Iris pigment epithelial cell (primary cell): ENCODE measurements around the gene SH3PXD2B.
"Not testable (repeated sequence)": the region's sequence is repeated elsewhere in the genome, so short reads cannot be mapped to it uniquely, and the experiment has no call there.

Experiments
- DNase-seq: peaks from one replicate; pipeline ENCODE4 v3.0.0-alpha.2; 2011; ENCODE audit warnings: low read depth

The SH3PXD2B gene

GRCh38 chr5:172339264-172340180 lies 114.8 kb downstream of the SH3PXD2B start:
- DNase-seq: no peak

- DNase-seq: no peak
Measured at GRCh38 chr5:172336676-172337285, 117.5 kb downstream of the SH3PXD2B start.

GRCh38 chr5:172336264-172336663 lies 118.1 kb downstream of the SH3PXD2B start:
- no peak for DNase-seq

- no peak for DNase-seq
Measured at GRCh38 chr5:172335721-172336120, 118.6 kb downstream of the SH3PXD2B start.

DNA sequence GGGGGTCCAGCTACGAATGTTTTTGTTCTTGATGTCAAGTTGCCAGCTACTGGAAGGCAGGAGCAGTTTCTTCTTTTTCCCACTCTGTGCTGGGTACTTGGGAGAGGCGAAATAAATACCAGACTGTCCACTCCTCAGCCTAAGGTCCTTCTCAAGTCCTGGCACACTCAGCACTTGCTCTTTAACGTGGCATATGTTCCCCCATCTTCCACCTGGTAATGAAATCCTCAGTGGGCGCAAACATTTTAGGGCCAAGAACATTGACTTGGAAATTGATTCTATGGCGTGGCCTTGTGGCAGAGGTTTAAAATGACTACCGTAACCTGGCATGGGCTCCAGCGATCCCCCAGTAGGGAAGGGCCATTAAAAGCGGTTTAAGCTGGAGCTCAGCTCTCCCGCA lies 119.7 kb downstream of the SH3PXD2B start:
- DNase-seq: no peak

GRCh38 chr5:172334196-172334595 lies 120.1 kb downstream of the SH3PXD2B start:
- no peak for DNase-seq

DNA sequence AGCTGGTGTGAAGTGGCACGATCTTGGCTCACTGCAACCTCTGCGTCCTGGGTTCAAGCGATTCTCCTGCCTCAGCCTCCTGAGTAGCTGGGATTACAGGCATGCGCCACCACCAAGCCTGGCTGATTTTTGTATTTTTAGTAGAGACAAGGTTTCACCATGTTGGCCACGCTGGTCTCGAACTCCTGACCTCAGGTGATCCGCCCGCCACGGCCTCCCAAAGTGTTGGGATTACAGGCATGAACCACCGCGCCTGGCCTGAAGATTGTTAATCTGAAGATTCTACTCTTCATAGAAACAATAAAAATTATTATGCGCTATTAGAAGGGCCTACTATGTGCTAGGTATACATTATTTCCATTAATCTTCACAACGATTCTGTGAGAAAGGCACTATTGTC lies 127.4 kb downstream of the SH3PXD2B start:
- DNase-seq: not testable (repeated sequence)

GRCh38 chr5:172325452-172325851 lies 128.9 kb downstream of the SH3PXD2B start:
- no peak for DNase-seq

- DNase-seq: no peak
Measured at GRCh38 chr5:172322028-172322965, 132.0 kb downstream of the SH3PXD2B start.

DNA sequence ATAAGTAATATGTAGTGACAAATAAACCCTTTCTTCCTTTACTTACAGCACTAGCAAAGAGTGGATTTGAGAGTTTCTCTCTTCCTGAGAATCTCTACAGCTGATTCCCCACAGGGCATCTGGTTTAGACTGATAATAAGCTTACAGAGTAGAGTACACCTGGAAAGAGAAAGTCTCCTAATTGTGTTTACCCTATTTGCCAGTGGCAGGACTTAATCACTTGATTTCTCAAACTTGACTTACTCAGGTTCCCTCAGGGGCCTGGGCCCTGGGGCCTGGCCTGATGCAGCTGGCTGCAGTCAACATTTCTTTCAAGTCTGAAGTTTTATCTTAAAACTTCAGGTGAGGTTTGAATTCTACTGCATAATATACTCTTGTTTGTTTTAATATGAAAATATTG lies 132.7 kb downstream of the SH3PXD2B start:
- DNase-seq: no peak

GRCh38 chr5:172319708-172320441 lies 134.4 kb downstream of the SH3PXD2B start:
- no peak for DNase-seq

DNA sequence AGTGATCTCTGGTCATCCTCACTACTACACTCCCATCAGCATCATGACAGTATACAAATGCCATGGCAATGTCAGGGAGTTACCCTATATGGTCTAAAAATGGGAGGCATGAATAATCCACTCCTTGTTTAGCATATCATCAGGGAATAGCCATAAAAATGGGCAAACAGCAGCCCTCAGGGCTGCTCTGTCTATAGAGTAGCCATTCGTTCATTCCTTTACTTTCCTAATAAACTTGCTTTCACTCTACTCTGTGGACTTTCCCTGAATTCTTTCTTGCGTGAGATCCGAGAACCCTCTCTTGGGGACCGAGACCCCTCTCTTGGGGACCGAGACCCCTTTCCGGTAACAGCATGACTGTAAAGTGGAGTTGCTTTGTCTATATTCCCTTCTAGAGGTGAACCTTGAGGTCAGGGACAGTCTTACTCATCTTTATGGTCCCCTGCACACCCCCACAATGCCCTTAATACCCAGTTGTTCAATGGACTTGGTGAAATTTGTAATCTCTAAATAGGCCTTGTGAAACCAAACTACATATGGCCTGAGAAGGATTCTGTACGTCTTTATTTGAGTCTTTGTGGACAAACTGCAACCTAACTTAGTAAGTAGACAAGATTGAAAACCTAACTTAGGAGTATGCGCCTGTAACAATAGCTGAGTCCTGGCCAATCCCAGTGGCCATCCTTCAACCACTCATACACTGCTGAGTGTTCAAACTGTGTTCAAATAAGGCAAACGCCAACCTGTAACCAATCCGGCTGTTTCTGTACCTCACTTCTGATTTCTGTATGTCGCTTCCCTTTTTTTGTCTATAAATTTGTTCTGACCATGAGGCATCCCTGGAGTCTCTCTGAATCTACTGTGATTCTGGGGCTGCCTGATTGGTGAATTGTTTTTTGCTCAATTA lies 138.5 kb downstream of the SH3PXD2B start:
- no peak for DNase-seq

DNA sequence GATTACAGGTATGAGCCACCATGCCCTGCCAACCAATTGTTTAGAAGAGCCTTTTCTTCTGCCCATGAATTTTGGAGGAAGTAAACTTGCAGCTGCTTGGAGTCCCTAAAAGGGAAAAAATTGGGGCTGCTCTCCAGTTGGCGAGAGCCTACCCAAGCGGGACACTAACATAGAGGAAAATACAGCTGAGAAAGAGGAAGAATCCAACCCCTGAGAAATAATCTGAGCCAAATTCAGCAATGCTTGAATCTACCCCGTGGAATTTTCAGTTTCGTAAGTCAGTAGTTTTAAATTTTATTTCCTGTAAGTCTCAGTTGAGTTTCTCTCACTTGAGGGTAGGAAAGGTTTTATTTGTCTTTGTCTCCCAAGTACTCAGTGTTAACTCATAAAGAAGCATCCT lies 140.4 kb downstream of the SH3PXD2B start:
- DNase-seq: no peak

DNA sequence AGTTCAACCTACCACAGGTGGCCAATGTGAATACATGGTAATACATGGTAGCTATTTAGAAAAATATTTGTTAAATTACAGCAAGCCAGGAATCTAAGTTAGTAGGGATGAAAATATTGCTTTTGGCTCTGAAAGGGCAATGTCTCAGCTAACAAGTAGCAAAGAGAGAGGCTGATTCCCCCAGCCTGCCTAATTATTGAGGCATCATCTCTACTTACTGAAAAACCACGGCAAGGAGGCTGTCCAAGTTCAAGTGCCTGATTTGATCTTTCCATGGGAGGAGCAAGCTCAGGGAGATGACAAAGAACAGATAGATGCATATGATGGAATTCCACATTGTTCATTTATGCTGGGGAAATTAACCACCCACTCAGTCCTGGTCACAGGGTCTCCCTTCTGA lies 142.0 kb downstream of the SH3PXD2B start:
- no peak for DNase-seq

- DNase-seq: no peak
Measured at GRCh38 chr5:172311605-172312004, 142.7 kb downstream of the SH3PXD2B start.

- no peak for DNase-seq
Measured at GRCh38 chr5:172311026-172311425, 143.3 kb downstream of the SH3PXD2B start.

DNA sequence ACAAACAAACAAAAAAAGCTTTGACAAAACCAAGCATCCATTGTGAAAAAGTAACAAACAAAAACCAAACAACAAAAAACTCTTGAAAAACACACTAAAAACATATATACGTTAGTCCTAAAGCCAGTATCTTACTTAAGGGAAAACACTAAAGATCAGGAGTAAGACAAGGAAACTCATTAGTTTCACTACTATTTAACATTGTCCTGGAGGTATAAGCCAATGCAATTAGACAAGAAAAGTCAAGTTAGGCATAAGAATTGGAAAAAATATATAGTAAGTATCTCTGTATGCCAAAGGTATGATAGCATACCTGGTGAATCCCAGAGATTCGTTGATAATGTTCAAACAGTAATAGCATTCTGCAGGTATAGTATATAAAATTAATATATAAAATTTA lies 148.9 kb downstream of the SH3PXD2B start:
- no peak for DNase-seq

DNA sequence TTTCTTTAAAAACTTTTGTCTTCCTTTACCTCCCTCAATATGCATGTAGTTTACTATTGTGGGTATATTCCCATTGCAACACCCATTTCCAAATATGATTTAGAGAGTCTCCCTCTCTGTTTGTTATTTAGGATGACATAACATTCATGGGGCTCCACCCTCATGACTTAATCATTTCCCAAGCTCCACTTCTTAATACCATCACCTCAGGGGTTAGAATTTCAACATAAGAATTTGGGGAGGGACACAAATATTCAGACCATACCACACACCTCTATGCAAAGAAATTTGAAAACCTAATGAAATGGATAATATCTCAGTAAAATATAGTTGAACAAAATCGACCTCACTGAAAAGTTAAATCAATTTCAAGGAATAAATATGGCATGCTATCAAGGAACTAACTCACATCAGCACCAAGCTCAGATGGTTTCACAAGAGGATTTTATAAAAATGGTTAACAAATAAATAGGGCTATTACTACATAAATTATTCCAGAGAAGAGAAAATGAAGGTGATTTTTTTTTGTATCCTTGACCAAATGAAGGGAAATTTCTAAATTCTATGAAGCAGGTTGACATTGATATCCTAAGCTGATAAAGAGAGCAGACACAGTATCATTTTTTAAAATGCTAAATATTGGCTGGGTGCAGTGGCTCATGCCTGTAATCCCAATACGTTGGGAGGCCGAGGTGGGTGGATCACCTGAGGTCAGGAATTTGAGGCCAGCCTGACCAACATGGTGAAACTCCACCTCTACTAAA lies 150.6 kb downstream of the SH3PXD2B start:
- DNase-seq: peak; percentile 31

DNA sequence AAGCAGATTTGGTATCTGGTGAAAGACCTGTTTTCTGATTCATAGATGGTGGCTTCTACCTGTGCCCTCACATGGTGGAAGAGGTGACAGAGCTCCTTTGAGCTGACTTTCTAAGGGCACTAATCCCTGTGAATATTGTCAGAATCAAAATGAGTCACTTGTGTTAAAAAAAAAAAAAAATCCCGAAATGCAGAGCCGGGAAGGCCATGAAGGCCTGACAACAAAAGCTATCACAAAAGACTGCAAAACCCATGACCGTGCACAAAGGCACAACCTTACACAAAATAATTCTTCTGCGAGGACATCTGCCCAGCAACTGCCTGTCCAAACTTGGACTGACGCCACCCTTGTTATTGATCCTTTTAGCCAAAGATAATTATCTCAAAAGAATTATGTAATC lies 151.2 kb downstream of the SH3PXD2B start:
- DNase-seq: no peak
